ENCODE data around the gene DCLRE1B. TPM values are rescaled to one million over a fixed set of nuclear protein-coding genes. Genes with fewer than 3 reads are reported as not detected.

The DCLRE1B gene
- total and polyA plus RNA-seq, 9 of the 15 experiments (the other 6 are each of a cell fraction or from before 2014, with no cell fraction given), result 10.6 to 28.8 (median 17.2) TPM

DNA sequence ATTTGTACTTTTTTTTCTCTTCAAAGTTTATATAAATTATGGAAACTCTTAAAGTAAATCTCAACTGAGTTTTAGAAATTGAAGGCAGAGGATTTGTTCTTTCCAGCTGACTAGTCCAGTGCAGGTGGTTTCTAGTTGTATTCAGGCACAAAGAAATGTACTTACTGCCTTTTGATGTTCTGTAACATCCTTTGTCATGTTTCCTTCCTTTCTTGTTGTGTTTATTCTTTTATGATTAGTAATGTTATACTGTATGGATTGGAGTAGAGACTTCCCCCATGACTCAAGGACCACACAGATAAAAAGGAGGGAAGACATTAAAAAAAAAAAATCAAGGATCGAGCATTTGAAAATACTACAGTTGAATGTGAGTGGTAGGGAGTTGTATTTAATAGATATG is 32.0 kb downstream of the DCLRE1B start:
- intact Hi-C loops (cut with micrococcal nuclease) (loop anchor here (10.0 kb wide), 1 partner anchor 182 kb away; the partner anchor contains the start of gene PHTF1), in situ Hi-C loops (cut with MboI) (no loop called here)
- H3K4me2 ChIP-seq (ENCODE audit: insufficient read depth, low read length), result no peak overlapping the region
- ATAC-seq, result no peak
- BruUV-seq (replicated peaks), result no TSS peak
- H4K20me1 ChIP-seq (replicated peaks; ENCODE audit: control insufficient read depth, insufficient read depth, low read length), result peaks cover 16% of the 10 kb centered on the region; the same call in 1 of the 2 replicates
- no peaks in the 10 kb centered on the region for H3K9me3 ChIP-seq (replicated peaks; ENCODE audit: control insufficient read depth, insufficient read depth, low read depth, low read length)
- no peak for TF ChIP-seq POLR3A (IDR thresholded peaks at IDR 0.05; ENCODE audit: borderline replicate concordance, extremely low read depth, insufficient read depth, insufficient read length)
- no peak for TF ChIP-seq ZNF140 (CRISPR knock-in tag; IDR thresholded peaks at IDR 0.05)
- H3K9ac ChIP-seq (ENCODE audit: insufficient read depth in 1 of 2, low read depth in 2 of 2, low read length in 2 of 2), result no peak overlapping the region
- DNase-seq (ENCODE audit: extremely low read depth in 1 of 4, low spot score in 3 of 4), result no peak
- H3K79me2 ChIP-seq (ENCODE audit: control insufficient read depth, insufficient read depth, low read length), result peaks cover 97% of the 10 kb centered on the region
- H3K4me3 ChIP-seq, result no peak overlapping the region
- FAIRE-seq, result no peak
- H2AFZ ChIP-seq (ENCODE audit: low read depth, low read length), result no peak overlapping the region
- peaks cover 55% of the 10 kb centered on the region for H3K36me3 ChIP-seq (ENCODE audit: control insufficient read depth, insufficient read depth, low read length)
- no peak overlapping the region for H3K27ac ChIP-seq (ENCODE audit: extremely low read depth, low read depth, low read length)
- H3K4me1 ChIP-seq (replicated peaks in 1 of 2; ENCODE audit: control insufficient read depth in 2 of 2, insufficient read depth in 2 of 2, low read length in 2 of 2), result peaks cover 20 to 32% of the 10 kb centered on the region in 2 experiments
- H3K27me3 ChIP-seq (ENCODE audit: control insufficient read depth in 2 of 2, insufficient read depth in 2 of 2, low read length in 2 of 2), result no peaks in the 10 kb centered on the region
- POLR2A ChIA-PET, result interaction anchor here (0.7 to 7.3 kb wide), 4 partner anchors 7 to 1132 kb away, joined by 3 to 61 read pairs (median 4); partner anchors contain the start of gene HIPK1
- H3K9me1 ChIP-seq (ENCODE audit: control insufficient read depth, insufficient read depth, low read length), result no peaks in the 10 kb centered on the region
- CTCF ChIA-PET (ENCODE audit: low intra/inter-chr PET ratio), result no interaction called here
- WGBS (ENCODE audit: insufficient coverage, low coverage, missing lambda C conversion rate), result 71% methylated on average over 1 of the region's 1 CpG

- WGBS (ENCODE audit: insufficient coverage, low coverage, missing lambda C conversion rate), result 40% methylated on average over 5 of the region's 5 CpGs
- H3K4me3 ChIP-seq, result no peak overlapping the region
- no peaks in the 10 kb centered on the region for H3K9me1 ChIP-seq (ENCODE audit: control insufficient read depth, insufficient read depth, low read length)
- CTCF ChIA-PET (ENCODE audit: low intra/inter-chr PET ratio), result no interaction called here
- DNase-seq (ENCODE audit: extremely low read depth in 1 of 4, low spot score in 3 of 4), result no peak
- intact Hi-C loops (cut with micrococcal nuclease), result loop anchor here (10.0 kb wide), 1 partner anchor 183 kb away; the partner anchor contains the start of gene PHTF1
- H4K20me1 ChIP-seq (replicated peaks; ENCODE audit: control insufficient read depth, insufficient read depth, low read length), result peaks cover 16% of the 10 kb centered on the region; the same call in 1 of the 2 replicates
- H3K36me3 ChIP-seq (ENCODE audit: control insufficient read depth, insufficient read depth, low read length), result peaks cover 60% of the 10 kb centered on the region
- H2AFZ ChIP-seq (ENCODE audit: low read depth, low read length), result no peak overlapping the region
- peak overlapping the region in 1 of 2 experiments; percentile 6; a peak in 1 of 4 replicates for H3K9ac ChIP-seq (ENCODE audit: insufficient read depth in 1 of 2, low read depth in 2 of 2, low read length in 2 of 2)
- no peaks in the 10 kb centered on the region for H3K9me3 ChIP-seq (replicated peaks; ENCODE audit: control insufficient read depth, insufficient read depth, low read depth, low read length)
- H3K4me2 ChIP-seq (ENCODE audit: insufficient read depth, low read length), result no peak overlapping the region
- ATAC-seq, result no peak
- BruUV-seq (replicated peaks), result no TSS peak
- no peak for FAIRE-seq
- H3K27me3 ChIP-seq (ENCODE audit: control insufficient read depth in 2 of 2, insufficient read depth in 2 of 2, low read length in 2 of 2), result no peaks in the 10 kb centered on the region
- POLR2A ChIA-PET, result interaction anchor here (0.8 to 7.3 kb wide), 5 partner anchors 8 to 34 kb away, joined by 3 to 61 read pairs (median 3); partner anchors contain the start of gene HIPK1
- peaks cover 15 to 22% of the 10 kb centered on the region in 2 experiments; a peak in 4 of 5 replicates for H3K4me1 ChIP-seq (replicated peaks in 1 of 2; ENCODE audit: control insufficient read depth in 2 of 2, insufficient read depth in 2 of 2, low read length in 2 of 2)
- H3K27ac ChIP-seq (ENCODE audit: extremely low read depth, low read depth, low read length), result no peak overlapping the region
- in situ Hi-C loops (cut with MboI), result no loop called here
- peaks cover 96% of the 10 kb centered on the region for H3K79me2 ChIP-seq (ENCODE audit: control insufficient read depth, insufficient read depth, low read length)
- TF ChIP-seq ZNF134 (CRISPR knock-in tag; conservative IDR thresholded peaks at IDR 0.05) (no peak), FOXM1 (IDR thresholded peaks at IDR 0.05; ENCODE audit: low read depth) (peak; percentile 47; the same call in 1 of the 2 replicates), FOXM1 (CRISPR knock-in tag; IDR thresholded peaks at IDR 0.05; ENCODE audit: low read depth) (no peak), ATF2 (CRISPR knock-in tag; IDR thresholded peaks at IDR 0.05) (no peak)
- TF ChIP-seq, protein P1, sequence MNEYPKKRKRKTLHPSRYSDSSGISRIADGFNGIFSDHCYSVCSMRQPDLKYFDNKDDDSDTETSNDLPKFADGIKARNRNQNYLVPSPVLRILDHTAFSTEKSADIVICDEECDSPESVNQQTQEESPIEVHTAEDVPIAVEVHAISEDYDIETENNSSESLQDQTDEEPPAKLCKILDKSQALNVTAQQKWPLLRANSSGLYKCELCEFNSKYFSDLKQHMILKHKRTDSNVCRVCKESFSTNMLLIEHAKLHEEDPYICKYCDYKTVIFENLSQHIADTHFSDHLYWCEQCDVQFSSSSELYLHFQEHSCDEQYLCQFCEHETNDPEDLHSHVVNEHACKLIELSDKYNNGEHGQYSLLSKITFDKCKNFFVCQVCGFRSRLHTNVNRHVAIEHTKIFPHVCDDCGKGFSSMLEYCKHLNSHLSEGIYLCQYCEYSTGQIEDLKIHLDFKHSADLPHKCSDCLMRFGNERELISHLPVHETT (CRISPR knock-in tag; conservative IDR thresholded peaks at IDR 0.05 in 1 of 2, IDR thresholded peaks at IDR 0.05 in 1 of 2), result no peak
These were observed 33.1 kb downstream of the DCLRE1B start for GRCh38 chr1:113938192-113938591.

Data from K562 (cell line).